Renal cortex interstitium (tissue), 11 donors: ENCODE measurements around the gene B3GALT4. TPM values are rescaled to one million over a fixed set of nuclear protein-coding genes. Genes with fewer than 3 reads are reported as not detected.

Experiments used
- DNase-seq, 11 donors: peaks; one replicate each; pipeline ENCODE4 v3.0.0-alpha.2; 2013; ENCODE audit warnings: low read depth in 9 of 11, low spot score in 4 of 11; ENCODE audit errors: extremely low read depth in 1 of 11
- polyA plus RNA-seq, 3 donors: library from polyadenylated mRNA; unstranded; fragments of 120-200 nt; gene quantifications; one replicate each; pipeline ENCODE4 v1.2.1, GENCODE V29; 2013; ENCODE audit not compliant: insufficient read length in 3 of 3

The B3GALT4 gene
- polyA plus RNA-seq, 3 donors: 2.6 to 5.1 (median 4.4) TPM

DNA sequence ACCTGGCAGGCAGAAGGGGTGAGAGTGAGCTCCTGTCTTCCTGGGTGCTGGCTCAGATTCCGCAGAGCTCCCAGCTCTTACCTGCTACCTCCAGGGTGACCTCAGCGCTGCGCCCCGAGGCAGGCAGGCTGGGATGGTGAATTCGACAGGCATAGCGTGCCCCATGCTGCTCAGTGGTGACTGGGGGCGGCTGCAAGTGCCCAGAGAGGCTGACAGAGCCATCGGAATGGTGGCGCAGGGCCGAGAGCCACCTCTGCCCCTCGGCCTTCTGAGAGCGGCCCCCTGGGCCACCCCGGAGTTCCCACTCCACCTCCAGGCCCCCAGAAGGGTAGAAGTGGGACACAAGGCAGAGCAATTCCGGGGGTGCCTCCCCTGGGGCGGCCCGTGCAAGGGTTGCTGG lies 27.3 kb downstream of the B3GALT4 start:
- DNase-seq: no peak

GRCh38 chr6:33305052-33305451 lies 28.1 kb downstream of the B3GALT4 start:
- DNase-seq: no peak

- no peak for DNase-seq
Observed at GRCh38 chr6:33306356-33306755, 29.4 kb downstream of the B3GALT4 start.

DNA sequence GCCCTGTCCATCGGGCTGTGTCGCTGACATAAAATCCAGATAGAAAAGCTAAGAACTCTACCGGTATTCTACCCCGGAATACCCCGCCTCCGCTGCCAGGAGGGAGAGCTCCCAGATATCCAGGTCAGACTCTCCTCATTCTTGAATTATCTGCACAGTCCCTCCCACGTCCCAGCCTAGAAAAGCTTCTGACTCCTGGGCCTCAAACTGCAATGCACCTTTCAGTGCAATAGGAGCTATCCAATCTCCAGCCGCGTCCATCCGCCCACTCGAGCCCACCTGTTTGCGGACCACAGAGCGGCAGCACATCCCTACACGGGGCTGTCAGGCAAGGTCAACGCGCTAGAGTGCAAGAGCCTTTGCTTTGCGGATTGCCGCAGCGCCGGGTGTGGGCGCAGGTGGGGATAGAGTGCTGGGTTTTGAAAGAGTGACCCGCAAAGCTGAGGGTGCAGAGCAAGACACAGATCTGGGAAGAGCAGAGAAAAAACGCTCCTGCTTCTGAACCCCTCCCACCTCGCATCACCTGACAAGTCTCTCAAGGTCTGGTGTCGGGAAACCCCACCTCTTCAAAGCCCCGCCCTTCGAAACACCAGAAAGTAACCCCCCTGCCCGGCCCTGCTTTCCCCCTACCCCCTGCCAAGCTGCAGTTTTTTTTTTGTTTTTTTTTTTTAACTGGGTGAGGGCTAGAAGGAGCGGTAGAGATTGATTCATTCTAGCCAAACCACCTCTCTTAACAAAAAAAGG lies 35.6 kb downstream of the B3GALT4 start:
- peak in 1 of 11 donors; percentile 59 for DNase-seq

DNA sequence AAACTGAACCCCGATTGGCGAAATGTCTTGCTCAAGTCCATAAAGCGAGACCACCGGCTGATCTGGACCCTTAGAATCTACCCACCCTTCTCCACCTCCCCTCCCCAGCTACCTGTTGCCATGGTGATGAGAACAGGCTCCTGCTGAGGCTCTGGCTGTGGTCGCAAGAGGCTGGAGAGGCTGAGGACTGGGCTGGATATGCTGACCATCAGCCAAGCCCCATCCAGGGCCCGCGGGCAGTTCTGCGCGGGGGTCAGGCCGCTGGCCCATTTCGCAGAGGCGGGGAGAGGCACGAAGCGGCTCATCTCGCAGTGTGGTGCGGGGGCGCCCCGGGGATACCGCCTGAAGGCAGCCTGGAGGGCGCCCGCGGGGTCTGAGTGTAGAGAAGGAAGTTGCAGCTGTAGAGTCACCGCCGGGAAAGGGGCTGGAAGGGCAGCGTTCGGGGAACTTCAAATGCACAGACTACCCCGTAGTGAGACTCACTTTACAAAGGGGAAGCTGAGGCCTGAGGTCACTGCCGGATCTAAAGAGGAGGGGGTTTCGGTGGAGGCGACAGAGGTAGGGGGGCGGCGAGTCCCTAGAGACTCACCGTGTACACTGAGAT lies 36.3 kb downstream of the B3GALT4 start:
- peak in 1 of 11 donors; percentile 18 for DNase-seq

DNA sequence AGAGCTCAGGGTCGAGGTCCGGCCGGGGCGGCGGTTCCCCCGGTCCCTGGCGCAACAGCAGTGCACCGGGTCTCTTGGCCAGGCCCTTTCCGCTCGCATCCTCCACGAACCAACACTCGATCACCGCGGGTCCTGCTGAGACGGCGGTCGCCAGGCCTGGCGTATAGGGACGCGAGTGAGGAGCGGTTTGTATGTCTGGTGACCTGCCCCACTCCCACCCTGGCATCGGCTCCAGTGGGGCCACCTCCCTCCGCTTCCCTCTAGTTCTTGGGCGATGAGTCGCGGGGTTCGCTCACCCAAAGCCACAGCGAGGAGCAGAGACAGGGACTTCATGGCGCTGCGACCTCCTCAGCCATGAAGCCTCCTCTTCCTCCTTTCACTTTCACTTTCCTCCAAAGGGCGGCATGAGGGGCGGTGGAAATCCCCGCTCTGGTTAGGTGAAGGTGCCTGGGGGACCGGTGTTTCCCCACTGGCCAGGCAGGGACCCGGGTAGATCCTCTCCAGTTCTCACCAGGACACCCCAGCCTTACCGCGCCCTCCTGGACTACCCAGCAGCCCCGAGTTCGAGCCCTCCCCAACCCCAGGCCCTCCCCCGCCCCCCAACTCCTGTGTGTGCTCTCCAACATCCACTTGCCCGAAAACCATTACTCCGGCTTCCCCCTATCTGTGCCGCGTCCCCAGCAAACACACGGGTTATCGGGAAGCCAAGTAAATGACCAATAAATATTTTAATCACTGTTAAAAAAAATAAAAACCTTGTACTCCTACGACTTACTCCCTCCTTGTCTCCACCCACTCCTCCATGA lies 37.0 kb downstream of the B3GALT4 start, which contains the start of gene TAPBP:
Gene TAPBP (minus strand): TSS at position 370 of the 806 bp plus-strand sequence. CDS start 37 bp downstream, at position 333.
- DNase-seq: peak in 2 of 11 donors; percentile 53 to 56

- peak in 3 of 11 donors; percentile 60 to 73 (median 69) for DNase-seq
Observed at GRCh38 chr6:33314515-33314942, 37.6 kb downstream of the B3GALT4 start.

- DNase-seq: no peak
Observed at GRCh38 chr6:33314943-33315792, 38.2 kb downstream of the B3GALT4 start.

DNA sequence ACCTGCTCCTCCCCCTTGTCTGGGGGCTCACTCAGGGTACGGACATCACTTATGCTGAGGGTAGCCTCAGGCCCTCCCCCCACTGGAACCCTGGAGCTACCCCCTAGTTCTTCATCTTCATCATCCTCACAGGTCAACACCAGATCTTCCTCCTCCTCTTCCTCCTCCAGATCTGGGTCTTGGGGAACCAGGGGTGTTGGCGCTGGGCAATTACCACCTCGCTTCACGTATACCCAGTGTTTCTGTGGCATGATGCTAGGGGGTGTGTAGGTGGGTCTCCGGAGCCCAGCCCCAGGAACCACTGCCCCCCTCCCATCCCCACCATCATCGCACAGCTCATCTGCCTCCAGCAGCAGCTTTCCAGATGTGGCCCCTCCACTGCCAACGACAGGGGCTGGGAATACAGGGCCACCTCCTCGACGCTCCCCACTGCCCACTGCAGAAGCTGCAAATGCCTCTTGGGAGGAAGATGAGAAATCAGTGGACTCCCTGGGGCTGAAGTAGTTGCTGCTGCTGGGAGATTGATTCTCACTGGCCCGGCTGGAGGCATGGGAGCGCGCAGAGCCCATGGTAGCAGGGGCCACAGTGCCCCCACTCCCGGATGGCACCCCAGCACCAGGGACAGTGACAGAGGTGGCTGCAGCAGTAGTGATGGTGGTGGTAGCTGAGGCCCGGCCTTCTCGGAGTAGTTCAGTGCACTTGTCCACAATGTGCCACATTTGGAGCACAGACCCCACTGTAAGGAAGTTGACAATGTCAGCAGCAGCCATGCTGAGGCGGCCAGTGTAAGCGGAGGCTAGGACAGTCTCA lies 39.1 kb downstream of the B3GALT4 start:
- DNase-seq: no peak

DNA sequence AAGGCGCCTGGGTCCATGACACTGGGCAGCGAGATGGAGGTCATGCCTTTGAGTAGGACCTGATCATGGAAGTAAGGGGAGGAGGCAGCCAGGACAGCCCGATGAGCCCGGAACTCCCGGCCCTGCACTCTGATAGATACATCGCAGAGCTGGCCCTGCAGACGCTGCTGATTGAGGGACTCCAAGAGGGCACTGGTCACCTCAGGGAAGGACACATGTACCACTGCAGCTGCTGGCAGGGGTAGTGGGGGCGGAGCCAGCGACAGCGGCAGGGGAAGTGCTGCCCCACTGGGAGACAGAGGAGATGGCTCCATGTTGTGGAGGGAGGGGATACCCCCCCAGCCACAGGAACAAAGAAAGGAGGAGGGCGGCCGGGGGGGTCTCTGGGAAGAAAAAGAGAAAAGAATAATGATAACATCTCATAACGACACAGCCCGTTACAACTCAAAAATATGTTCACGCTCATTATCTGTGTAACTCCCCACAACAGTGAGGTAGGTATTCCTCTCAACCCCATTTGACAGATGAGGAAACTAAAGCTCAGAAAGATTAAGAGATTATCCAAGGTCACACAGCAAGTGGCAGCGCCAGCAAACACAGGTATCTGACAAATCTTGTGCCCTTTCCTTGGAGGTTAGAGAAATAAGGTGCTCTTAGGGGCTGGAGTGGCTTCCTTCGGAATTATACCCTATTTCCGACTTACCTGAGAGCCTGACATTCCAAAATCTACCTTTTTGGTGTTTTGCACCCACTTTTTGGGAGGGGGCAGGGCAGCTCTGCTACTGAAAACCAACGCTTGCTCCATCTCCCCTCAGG lies 39.9 kb downstream of the B3GALT4 start:
- DNase-seq: no peak

DNA sequence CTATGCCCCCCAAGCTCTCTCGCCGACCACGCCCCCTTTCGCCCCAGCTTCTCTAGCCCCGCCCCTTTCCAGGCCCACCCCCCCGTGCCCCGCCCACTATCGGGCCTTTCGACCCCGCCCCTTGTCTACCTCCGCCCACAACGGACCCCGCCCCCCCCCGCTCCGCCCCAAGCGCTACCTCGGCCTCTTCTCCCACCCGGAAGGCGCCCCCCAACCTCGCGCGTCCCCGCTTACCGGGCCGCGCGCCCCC lies 40.4 kb downstream of the B3GALT4 start:
- peak in 1 of 11 donors; percentile 16 for DNase-seq

- peak; percentile 96 to 100 (median 99) for DNase-seq
Observed at GRCh38 chr6:33317669-33318425, 40.9 kb downstream of the B3GALT4 start, which contains the start of gene ZBTB22. Gene ZBTB22 (minus strand): TSS chr6:33317744. CDS start chr6:33316916, 828 bp downstream.

DNA sequence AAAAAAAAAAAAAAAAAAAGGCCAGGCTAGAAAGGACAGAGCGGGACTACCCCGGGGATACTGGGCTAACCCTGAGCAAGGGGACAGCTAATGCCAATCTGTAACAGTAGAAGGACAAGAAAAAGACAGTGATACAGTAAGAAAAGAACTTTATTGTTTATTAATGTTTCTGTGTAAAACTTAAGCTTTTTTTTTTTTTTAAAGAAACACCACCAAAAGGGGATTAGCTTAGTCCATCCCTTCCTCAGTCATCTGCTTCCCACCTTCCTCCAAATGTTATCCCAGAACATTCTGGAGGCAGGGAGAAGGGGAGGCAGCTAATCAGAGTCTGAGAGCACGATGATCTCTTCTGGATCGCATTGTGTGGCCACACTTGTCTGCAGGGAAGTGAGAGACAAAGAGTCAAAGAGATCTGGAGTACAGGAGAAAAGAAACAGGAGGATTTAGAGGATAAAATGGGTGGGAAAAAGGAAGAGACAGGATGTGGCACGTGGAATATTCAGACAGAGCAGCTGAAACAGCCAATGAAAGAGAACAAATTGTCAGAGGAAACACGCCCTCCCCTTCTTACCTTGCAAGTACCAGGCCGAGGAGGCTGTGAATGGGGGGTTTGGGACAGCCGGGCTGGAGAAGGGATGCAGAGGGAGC lies 41.6 kb downstream of the B3GALT4 start:
- DNase-seq: no peak

DNA sequence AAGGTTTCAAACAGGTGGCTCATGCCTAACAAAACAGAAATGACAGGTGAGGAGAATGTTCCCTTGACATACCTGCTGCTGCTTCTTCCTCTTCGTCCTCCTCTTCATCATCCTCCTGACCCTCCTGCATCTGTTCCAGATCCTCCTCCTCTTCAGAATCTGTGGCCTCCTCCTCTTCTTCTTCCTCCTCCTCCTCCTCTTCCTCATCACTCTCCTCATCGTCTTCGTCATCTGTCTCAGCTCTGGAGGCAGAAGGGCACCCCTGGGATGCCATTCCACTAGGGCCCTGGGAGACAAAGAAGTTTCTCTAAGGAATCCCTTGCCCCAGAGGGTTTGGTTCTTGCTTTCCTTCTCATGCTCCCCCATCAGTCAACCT lies 43.0 kb downstream of the B3GALT4 start:
- no peak for DNase-seq

DNA sequence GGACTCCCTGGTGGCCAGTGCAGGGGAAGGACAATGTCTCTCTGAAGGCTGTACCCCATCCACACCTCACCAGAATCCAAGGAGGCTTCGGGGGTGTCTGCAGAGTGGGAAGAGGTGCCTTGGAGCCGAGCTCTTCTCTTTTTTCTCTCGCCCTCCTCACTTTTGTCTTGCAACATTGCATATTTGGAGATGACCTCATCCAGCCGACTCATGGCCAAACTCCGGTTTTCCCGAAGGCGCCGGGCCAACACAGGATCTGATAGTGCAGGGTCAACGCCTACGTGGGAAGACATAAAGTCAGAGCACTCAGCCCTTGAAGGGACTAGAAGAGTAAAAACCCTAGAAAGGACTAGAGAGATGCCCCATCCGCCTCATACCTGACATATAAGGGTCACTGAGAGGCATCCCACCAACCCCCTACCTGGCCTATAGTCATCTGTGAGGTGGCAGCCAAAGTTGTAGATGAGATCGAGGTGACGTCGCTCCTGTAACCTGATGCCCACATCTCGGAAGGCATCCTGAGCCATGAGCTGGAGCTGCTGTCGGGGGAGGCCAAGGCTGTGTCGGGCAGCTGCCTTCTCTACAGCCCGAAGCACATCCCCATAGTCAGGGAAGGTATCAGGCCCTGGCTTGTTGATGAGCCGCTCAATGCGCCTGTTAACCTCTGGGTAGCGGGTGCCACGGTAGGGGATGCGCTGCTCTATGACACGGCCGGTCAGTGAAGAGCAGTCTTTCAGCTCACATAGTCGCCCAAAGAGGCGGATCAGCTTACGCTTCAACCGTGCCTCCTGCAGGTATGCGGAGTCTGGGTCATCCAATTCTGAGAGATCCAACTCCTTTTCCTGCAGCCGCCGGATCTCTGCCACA lies 43.6 kb downstream of the B3GALT4 start:
- no peak for DNase-seq
